Activated CD8-positive, alpha-beta T cell treated with anti-CD3 and anti-CD28 coated beads for 36 hours (primary cell): ENCODE measurements around the gene WNT7B. TPM values are rescaled to one million over a fixed set of nuclear protein-coding genes. Genes with fewer than 3 reads are reported as not detected.

Source experiments
- ATAC-seq: fragments of 200-7000 bp; cut with Tn5 transposase; one replicate; pipeline ENCODE4 v1.10.0; 2021; ENCODE audit warnings: mild to moderate bottlenecking, moderate library complexity
- CTCF ChIA-PET: fragments of 350-600 bp; sonication (Branson Sonifier 250); formaldehyde crosslinking; loops from one replicate; lab custom pipeline; 2021; ENCODE audit warnings: antibody characterized with exemption; lab: Charles Lee
- POLR2A ChIA-PET: fragments of 350-600 bp; sonication (Branson Sonifier 250); formaldehyde crosslinking; loops from one replicate; lab custom pipeline; 2021; ENCODE audit warnings: antibody characterized with exemption; lab: Charles Lee
- DNase-seq: peaks from one replicate; pipeline ENCODE4 v3.0.0-alpha.2; 2020
- H3K27ac Mint-ChIP-seq: one replicate; pipeline ENCODE4 v1.8.0; 2021; ENCODE audit warnings: mild to moderate bottlenecking, mixed read lengths
- H3K27me3 Mint-ChIP-seq: one replicate; pipeline ENCODE4 v1.8.0; 2021; ENCODE audit warnings: mixed read lengths
- H3K36me3 Mint-ChIP-seq: one replicate; pipeline ENCODE4 v1.8.0; 2021; ENCODE audit warnings: low read depth, mixed read lengths
- H3K4me1 Mint-ChIP-seq: one replicate; pipeline ENCODE4 v1.8.0; 2021; ENCODE audit warnings: low read depth, mixed read lengths
- H3K4me3 Mint-ChIP-seq: one replicate; pipeline ENCODE4 v1.8.0; 2021; ENCODE audit warnings: mild to moderate bottlenecking, moderate library complexity, mixed read lengths
- H3K9me3 Mint-ChIP-seq: one replicate; pipeline ENCODE4 v1.8.0; 2021; ENCODE audit warnings: mixed read lengths
- intact Hi-C: fragments of 100-400 bp; cut with micrococcal nuclease; formaldehyde crosslinking; loops from one replicate; pipeline ENCODE4 v1.10.0; 2022
- total RNA-seq, 2 experiments: library from RNA; stranded (reverse); gene quantifications; one replicate each; pipeline ENCODE4 v1.2.3, GENCODE V29; 2021
- TF ChIP-seq, protein P1 (sequence below): fragments of 200-600 bp; IDR thresholded peaks from one replicate; pipeline ENCODE4 v1.8.0; 2022; ENCODE audit warnings: antibody characterized with exemption, mild to moderate bottlenecking

WNT7B gene
- total RNA-seq, 2 experiments from 2014 or later = not detected

DNA sequence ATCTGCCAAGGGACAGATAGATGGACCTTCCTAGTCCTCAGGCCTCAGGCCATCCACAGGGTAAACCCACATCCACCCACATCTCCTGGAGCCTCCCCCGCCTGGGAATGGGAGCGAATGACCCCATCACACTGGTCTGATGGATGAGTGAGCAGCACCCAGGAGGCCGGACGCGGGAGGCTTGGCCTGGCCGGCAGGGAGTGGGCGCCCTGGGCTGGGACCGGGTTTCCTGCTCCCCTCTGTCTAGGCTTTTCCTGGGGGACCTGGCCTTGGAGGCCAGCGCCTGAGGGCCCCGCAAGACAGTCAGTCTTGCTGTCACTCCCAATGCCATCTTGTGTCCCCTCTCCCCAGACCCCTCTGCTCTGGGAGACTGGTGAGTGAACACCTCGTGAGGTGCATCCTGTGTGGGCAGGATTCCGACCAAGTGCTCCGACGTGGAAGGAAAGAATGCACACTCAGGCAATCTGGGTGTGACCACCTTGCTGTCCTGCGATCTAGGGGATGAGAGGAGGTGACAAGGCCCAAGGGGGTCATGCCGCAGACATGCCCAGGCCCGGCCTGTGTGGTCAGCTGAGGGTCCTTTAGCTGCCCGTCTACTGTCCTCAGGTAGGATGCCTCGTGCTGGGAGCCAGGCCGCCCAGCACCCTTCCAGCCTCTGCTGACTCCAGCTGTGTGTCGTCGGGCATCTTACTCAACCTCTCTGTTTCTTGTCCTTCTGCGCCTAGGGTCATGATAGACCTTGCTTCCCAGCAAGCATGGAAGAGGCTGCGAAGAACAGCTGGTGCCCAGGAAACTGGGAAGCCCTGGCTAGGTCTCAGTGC is 26.5 kb upstream of the WNT7B start:
- TF ChIP-seq, protein P1, sequence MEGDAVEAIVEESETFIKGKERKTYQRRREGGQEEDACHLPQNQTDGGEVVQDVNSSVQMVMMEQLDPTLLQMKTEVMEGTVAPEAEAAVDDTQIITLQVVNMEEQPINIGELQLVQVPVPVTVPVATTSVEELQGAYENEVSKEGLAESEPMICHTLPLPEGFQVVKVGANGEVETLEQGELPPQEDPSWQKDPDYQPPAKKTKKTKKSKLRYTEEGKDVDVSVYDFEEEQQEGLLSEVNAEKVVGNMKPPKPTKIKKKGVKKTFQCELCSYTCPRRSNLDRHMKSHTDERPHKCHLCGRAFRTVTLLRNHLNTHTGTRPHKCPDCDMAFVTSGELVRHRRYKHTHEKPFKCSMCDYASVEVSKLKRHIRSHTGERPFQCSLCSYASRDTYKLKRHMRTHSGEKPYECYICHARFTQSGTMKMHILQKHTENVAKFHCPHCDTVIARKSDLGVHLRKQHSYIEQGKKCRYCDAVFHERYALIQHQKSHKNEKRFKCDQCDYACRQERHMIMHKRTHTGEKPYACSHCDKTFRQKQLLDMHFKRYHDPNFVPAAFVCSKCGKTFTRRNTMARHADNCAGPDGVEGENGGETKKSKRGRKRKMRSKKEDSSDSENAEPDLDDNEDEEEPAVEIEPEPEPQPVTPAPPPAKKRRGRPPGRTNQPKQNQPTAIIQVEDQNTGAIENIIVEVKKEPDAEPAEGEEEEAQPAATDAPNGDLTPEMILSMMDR = no peak
- Mint-ChIP-seq H3K36me3 (no peaks in the 10 kb centered on the region), H3K9me3 (no peaks in the 10 kb centered on the region), H3K4me3 (no peak overlapping the region), H3K27me3 (no peaks in the 10 kb centered on the region), H3K4me1 (peaks cover 28% of the 10 kb centered on the region), H3K27ac (no peak overlapping the region)
- ChIA-PET POLR2A (no interaction called here), CTCF (interaction anchor here (1.0 to 1.7 kb wide), 3 partner anchors 9 to 118 kb away, joined by 3 to 5 read pairs (median 4); no protein-coding TSS in a partner anchor)
- DNase-seq = peak; percentile 0
- ATAC-seq = no peak
- intact Hi-C loops = no loop called here

DNA sequence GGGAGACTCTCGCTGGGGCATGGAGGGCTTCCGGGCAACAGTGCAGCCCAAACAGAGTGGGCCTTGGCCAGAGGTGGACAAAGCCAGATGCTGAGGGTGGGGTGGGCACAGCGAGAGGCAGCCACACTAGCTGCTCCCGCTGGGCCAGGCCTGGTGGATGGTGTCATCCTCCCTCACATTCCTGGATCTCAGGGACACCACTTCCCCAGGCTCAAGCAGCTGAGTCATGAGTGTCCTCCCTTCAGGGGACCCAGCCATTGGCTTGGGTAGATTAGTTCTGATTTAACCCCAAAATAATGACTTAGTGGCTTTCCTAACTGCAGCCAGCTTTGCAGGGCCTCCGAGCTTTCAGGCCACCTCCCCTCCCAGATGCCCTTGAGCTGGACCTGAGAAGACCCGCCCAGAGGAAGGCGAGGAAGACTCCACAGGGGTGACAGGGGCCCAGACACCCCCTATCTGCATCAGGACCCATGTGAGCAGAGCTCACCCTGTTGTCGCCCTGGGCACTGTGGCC is 25.9 kb upstream of the WNT7B start:
- CTCF ChIA-PET = interaction anchor here (1.0 to 1.7 kb wide), 3 partner anchors 10 to 119 kb away, joined by 3 to 4 read pairs (median 3); no protein-coding TSS in a partner anchor
- POLR2A ChIA-PET = no interaction called here
- DNase-seq = peak; percentile 1
- Mint-ChIP-seq H3K9me3 (no peaks in the 10 kb centered on the region), H3K27me3 (no peaks in the 10 kb centered on the region), H3K27ac (no peak overlapping the region), H3K36me3 (no peaks in the 10 kb centered on the region), H3K4me1 (peaks cover 28% of the 10 kb centered on the region), H3K4me3 (no peak overlapping the region)
- TF ChIP-seq, protein P1 = no peak
- intact Hi-C loops = no loop called here
- ATAC-seq = no peak

DNA sequence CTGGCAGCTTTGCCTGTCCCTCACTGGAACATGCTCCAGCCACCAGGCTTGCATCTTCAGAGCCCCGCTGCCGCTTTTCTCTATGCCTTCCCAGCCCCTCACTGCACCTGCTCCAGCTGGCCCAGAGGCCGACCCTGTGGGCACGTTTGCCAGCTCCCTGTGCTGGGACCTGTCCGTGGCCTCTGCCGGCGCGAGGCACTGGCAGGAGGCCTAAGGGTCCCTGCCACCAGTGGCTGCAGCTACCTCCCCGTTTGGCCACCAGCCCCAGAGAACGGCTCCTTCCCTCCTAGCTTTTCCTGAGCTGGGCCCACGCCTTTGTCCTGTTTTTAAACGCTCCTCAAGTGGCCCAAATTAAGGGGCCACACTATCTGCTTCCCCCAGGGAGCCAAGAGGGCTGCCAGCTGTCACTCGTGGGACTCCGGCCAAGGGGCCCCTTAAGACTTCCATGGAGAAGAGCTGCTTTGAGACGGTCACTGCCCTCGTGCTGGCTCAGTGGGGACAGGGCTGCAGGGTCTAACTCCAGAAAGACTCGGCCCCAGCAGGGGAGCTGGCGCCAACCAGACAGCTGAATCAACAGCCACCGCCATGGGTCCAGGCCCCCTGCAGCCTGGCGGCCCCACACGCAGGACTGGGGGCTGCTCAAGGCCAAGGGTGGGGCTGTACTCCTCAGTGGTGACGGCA is 24.6 kb upstream of the WNT7B start:
- H3K9me3 Mint-ChIP-seq = no peaks in the 10 kb centered on the region
- DNase-seq (peak; percentile 1), ATAC-seq (no peak)
- ChIA-PET POLR2A (no interaction called here), CTCF (interaction anchor here (1.1 to 1.8 kb wide), 3 partner anchors 12 to 121 kb away, joined by 3 to 5 read pairs (median 5); no protein-coding TSS in a partner anchor)
- no peaks in the 10 kb centered on the region for H3K36me3 Mint-ChIP-seq
- H3K27me3 Mint-ChIP-seq = no peaks in the 10 kb centered on the region
- no peak overlapping the region for H3K27ac Mint-ChIP-seq
- H3K4me1 Mint-ChIP-seq = peaks cover 27% of the 10 kb centered on the region
- TF ChIP-seq, protein P1 = no peak
- intact Hi-C loops = no loop called here
- no peak overlapping the region for H3K4me3 Mint-ChIP-seq

DNA sequence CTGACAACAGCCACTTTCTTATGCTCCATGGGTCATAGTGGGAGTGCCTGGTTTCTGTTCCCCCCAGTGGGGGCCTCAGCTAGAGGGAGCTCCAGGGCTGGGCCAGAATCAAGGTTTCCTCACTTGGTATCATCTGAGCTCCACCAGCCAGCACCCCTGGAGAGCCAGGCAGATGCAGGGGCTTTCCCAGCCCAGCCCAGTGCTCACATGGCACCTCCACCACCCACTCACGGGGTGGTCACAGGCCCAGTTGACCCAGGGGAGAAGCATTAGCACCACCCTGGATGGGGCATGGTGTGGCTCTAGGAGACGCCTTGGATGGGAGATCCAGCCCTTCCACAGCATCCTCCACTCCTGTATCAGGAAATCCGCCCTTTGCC is 24.1 kb upstream of the WNT7B start:
- Mint-ChIP-seq H3K4me3 (no peak overlapping the region), H3K27ac (no peak overlapping the region), H3K9me3 (no peaks in the 10 kb centered on the region), H3K4me1 (peaks cover 22% of the 10 kb centered on the region), H3K36me3 (no peaks in the 10 kb centered on the region), H3K27me3 (no peaks in the 10 kb centered on the region)
- POLR2A ChIA-PET = no interaction called here
- TF ChIP-seq, protein P1 = no peak
- CTCF ChIA-PET = interaction anchor here (1.2 to 1.8 kb wide), 3 partner anchors 12 to 121 kb away, joined by 3 to 5 read pairs (median 5); no protein-coding TSS in a partner anchor
- intact Hi-C loops = no loop called here
- ATAC-seq (no peak), DNase-seq (peak; percentile 10)
